SK-N-MC (cell line): ENCODE results near the gene TYRP1.

Experiments
- EZH2 ChIP-seq: fragments of 200-600 bp; sonication (generic); IDR thresholded peaks from one replicate; pipeline ENCODE4 v1.6.1; 2017; ENCODE audit warnings: antibody characterized with exemption
- POLR2AphosphoS5 ChIP-seq: IDR thresholded peaks from 2 replicates; pipeline ENCODE4 v1.6.1; 2012; ENCODE audit warnings: mild to moderate bottlenecking, low read depth, low read length, borderline replicate concordance

DNA sequence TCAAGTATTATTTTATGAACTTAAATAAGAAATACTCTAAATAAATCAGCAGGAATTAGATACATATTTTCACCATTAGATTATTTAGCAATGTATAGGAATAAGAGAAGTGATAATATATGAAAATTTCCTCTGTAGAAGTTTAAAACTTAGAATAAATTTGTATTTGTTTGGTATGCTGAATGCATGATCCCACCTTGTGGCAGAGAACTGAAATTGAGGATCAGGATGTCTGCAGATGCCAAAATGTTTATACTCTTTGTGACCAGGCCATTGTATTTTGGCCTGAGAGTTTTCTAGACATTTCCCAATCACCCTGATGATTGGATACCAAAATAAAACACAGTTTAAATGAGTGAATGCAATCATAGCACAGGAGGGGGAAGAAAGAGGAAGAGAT, 6.3 kb downstream of the TYRP1 start:
- TF ChIP-seq EZH2 (no peak), POLR2AphosphoS5 (no peak)
